ENCODE data around the gene HOXA7.

HOXA7 gene

GRCh38 chr7:27130540-27131389 lies 25.7 kb downstream of the HOXA7 start, which contains the start of gene HOXA4:
Gene HOXA4, minus strand, starts transcription at chr7:27130757. Its CDS starts 24 bp downstream, at chr7:27130733.
- peak; percentile 96 for DNase-seq

DNA sequence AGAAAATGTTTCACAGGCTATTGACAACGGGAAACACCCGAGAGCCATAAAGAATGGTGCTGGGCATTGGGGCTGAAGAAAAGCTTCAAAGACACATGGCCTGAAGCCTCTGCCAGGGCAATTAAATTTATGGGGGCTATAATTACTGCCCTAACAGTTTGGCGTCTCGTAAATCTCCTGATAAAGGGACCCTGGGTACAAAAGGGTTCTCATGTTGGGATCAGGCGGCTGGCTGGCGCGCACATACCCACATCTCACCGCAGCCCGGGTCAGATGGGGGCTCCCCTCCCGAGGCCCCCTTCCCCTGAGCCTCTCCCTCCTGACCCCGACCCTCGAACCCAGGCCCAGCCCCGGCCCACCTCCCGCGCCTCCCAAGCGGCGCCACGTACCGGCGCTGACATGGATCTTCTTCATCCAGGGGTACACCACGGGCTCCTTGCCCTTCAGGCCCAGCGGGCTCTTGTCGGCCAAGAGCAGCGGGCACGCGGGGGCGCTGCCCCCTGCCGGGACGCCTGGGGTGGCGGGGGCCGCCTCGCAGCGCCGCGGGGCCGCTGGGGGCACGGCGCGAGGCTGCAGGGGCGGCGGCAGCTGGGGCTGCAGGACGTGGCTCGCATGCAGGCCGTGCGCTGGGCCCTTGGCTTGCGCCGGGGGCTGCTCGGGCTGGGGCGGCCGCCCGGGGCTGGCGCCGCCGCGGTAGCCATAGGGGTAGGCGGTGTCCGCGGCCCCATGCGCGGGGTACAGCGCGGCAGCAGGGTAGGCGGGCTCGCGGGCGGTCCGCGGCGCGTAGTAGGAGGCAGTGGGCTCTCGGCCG lies 26.5 kb downstream of the HOXA7 start:
- peak; percentile 55 for DNase-seq

GRCh38 chr7:27128776-27129728 lies 27.4 kb downstream of the HOXA7 start:
- no peak for DNase-seq

GRCh38 chr7:27128034-27128433 lies 28.4 kb downstream of the HOXA7 start:
- DNase-seq: no peak

DNA sequence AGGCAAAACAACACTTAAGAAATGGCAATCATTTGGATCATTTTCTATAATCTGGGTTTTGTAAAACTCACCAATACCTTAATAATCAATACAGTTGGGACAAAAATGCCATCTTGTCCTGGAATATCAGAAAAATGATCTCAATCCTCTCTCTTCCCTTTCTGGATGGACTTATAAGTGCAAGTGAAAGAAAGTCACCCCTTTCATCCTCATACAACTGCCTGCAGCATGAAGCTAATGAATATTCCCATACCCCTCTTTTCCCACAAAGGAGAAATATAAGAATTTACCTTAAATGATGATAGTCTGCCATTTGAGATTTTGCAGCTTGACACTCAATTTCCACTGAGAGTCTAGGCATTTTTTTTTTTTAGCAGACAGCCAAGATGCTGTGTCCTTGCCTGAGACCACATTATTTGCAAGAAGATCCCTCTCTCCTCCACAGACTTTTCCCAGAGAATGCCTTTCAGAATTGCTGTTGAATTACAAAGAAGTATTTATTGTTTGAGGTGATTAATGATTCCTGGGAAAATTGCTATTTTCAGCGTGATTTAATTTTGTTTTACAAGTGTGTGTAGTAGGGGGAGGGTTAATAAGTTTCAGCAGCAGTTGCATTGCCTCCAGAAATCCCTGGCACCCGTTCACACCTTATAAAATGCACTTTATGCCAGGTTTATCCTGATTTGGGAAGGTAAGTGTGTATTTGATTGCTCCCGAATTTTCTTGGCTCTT lies 29.7 kb downstream of the HOXA7 start:
- DNase-seq: no peak

- DNase-seq: no peak
Observed at GRCh38 chr7:27125986-27126394, 30.5 kb downstream of the HOXA7 start.

DNA sequence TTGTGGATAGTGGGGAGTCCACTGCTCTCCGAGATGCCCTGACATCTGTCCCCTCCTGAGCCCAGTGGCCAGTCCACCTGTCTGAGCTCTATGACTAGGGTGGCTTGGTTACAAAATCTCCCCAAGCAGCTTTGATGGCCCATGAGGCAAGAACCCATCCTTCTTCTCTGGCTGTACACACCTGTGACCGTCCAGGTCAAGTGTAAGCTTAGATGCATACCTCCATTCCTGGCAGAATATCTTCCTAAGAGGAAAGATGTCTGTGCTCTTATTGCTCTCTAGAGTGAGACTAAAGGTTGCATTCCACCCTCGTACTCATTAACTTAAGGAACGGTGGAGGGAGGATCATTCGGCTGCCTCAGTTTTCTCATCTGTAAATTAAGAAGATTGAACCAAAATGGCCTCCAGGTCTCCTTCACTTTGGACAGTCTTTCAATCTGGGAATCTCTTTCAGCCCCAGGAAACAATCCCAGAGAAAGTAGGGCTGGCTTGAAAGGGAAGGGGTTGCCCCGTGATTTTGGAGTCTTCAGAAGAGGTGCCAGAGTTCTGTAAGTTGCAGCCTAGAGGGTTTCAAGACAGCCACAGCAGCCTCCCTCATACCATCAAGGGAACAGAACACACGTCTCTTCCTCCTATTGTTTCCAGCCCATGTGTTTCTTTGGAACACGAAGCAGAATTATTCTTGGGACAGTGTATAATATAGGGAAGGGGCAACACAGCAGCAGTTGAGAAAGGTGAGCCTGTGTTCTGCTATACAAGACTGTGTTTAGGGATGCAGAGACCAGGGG lies 31.4 kb downstream of the HOXA7 start:
- DNase-seq: no peak

DNA sequence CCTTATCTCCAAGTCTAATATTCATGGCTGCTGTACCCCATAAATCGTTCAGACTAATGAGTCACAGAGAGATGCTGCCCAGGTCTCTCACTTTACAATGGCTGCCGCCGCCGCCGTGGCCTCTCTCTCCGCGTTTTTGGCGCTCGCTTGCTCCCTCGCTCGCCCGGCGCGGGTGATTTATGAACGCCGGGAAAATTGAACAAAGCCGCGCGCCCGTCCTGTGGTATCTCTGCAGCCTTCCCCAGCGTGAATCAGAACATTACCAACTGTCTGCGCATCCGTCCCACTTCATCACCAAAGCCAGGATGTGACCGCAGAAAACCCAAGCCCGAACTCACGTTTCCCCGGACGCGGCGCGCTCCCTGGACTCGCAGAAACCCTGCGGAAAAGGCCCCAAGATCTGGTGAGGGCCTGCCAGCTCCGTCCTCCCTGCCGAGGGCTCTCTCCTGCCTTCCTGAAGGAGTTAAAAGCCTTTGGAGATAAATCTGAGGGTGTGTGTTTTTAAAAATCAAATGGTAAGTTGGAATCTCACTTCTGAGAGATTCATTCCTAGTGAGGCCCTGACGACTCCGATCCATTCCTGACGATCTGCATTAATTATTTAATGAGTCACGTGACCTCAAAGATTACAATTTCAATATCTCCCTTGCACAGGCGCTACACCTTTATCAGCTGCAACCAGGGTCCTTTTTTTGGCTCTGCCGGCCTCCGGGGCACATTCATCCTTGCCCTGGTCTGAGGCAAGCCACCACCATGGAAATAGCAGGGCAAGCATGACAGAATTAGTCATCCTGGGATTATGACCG lies 32.2 kb downstream of the HOXA7 start:
- DNase-seq: no peak

DNA sequence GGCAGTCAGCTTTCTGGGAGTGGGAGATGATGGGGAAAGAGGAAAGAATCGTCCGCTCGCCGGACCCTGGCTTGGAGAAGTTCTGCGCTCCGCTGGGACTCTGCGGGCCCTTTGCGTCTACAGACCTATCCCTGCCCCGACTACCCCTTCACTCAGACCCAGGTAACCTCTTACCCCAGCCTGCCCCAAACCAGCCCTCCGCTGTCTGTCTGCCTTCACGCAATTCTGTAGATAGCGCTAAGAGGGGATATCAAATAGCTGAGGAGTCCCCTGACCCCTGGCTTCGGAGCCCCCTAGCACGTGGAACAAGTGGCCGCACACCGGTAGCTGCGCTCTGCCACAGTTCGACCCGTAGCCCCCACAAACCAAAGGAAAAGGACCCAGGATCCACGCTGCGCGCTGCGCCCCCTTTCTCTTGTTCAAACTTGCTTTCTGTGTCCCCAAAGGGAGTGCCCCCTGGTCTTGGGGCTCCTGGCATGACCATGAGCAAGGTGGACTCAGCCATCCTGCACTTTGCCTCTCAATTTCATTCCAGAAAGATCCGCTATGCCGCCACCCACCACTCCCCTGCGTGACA lies 32.9 kb downstream of the HOXA7 start:
- no peak for DNase-seq

DNA sequence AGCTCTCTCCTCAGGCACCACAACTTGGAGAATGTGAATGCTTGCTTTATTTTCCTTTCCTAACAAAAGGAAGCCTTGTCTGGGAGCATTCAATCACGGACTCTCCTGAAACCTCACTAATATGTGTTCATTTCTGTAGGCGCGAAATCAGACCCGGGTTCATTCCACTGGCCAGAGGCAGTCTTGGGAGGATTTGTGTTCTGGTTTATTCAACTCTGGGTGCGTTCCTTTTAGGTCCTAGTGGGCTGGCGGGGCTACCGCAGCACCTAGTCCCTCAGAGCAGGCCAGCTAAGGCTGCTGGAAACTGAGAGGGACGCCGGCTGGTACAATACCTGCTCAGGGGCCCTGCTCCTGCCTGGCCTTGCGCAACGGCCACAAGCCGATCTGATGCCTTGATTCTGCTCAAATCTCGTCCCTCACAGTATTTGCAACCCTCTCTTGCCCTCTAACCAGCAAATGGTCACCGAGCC lies 33.4 kb downstream of the HOXA7 start:
- no peak for DNase-seq

DNA sequence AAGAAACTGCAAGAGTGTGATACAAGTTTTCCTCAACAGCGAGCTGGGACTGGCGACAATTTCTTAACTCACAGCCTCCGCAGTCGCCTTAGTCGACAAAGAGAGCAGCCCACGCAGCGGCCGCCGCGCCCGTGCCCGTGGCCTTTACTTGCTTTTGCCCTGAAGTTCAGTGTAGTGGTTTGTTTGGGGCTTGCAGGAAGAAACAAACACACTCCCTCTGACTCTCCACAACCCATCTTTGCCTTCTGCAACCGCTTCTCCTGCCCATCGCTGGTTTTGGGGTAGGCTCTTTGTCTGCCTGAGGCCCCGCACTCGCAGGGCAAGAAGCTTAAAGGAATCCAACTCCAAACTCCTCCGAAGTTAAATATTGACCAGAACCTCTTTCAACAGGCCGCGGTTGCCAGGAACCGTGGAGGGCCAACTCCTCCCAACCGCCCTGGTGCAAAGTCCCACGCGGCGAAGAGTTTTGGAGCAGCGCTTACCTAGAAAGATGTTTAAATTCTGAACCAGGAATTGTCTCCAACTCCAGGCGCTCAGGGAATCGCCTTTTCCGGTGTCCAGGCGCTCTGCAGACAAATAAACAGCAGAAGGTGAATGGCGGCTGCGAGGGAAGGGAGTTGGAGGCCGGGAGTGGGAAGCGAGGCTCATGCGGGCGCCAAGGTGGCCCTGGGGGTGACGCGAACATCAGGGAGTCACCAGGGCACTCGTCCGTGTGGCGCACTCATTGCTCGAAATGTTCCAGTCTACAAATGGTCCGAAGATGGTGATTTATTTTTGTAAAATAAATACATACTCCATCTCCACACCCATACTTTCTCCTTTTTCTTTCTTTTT lies 34.2 kb downstream of the HOXA7 start:
- DNase-seq: no peak

DNA sequence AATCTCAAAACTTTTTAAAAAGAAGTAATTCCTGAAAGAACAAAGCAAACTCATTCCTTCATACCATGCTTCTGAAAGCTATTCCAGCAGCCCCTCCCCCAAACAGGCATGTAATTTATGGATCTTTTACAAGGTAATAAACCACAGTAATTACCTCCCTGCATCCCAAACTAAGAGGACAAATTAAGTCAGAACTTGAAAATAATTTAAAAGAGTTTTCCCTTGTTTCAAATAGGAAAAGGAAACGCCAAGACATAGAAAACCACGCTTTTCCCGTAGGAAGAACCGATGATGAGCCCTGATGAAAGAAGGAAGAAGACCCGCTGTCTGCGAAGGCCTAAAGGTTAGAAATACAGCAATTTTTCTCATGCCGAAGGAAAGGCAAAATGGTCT lies 34.8 kb downstream of the HOXA7 start:
- DNase-seq: no peak

- DNase-seq: no peak
Observed at GRCh38 chr7:27119412-27119911, 37.0 kb downstream of the HOXA7 start.

DNA sequence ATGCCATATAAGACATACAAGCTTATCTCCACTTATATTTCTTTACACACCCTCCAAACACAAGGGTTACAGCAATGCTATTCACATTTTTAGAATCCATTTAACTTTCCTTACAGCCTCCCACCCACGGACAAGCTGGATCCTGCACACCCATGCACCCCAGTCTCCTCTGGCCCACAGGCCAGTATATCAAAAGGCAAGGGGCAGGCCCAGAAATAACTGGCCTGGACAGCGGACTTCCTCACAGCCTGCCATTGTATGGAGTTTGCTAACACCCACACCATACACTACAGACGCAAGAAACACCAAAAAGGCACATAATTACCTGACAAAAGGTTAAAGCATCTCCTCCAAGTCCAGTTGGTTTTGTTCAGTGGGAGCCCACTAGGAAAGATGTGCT lies 37.9 kb downstream of the HOXA7 start:
- DNase-seq: no peak

DNA sequence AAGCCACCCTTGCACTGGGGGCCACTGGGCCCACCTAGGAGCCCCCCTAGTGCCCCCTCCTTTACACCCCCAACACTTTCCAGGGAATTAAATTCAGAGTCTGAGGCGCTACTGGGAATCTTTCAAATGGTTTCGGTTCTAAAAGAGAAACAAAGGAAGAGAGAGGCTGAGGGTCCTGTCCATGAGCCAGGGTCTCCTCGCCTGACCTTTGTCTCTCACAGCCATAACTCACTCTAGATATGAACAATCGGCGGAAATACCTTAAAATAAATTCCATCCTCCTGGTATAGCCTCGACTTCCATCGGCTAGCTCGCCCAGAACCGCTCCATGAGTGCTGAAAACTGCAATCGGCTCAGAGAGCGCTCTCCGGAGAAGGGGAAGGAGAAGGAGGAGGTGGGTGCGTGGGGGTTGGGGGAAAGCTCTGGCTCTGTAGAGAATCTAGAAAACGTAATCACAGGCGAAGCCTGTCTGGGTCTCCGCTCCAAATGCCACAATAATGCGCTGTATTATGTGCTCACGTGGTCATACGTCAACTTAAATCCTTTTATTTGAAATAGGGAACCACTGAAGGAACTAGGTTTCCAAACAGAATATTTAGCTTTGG lies 38.5 kb downstream of the HOXA7 start:
- DNase-seq: no peak

- DNase-seq: no peak
Observed at GRCh38 chr7:27116962-27117886, 39.3 kb downstream of the HOXA7 start.

Data from NCI-H226 (cell line).